PFSK-1 (cell line): ENCODE data around the gene UGT2A1.

Experiments used
- FOXP2 ChIP-seq: optimal IDR thresholded peaks from 2 replicates; pipeline ENCODE3; 2011; ENCODE audit warnings: borderline replicate concordance, control low read depth, inconsistent platforms; ENCODE audit not compliant: insufficient read depth; ENCODE audit errors: extremely low read length, extremely low read depth
- POLR2AphosphoS5 ChIP-seq: IDR thresholded peaks from 2 replicates; pipeline ENCODE4 v1.6.1; 2012; ENCODE audit warnings: low read depth, mild to moderate bottlenecking, control low read depth, low read length, moderate library complexity
- REST ChIP-seq, 2 experiments: IDR thresholded peaks; 2 replicates each; pipeline versions ENCODE4 v1.6.1 to v1.8.0; 2011 to 2012; ENCODE audit warnings: low read depth in 2 of 2, low read length in 2 of 2, control low read depth in 1 of 2, inconsistent platforms in 1 of 2, mild to moderate bottlenecking in 1 of 2, moderate library complexity in 1 of 2; ENCODE audit not compliant: insufficient read depth in 1 of 2
- SIN3A ChIP-seq: IDR thresholded peaks from 2 replicates; pipeline ENCODE4 v1.6.1; 2012; ENCODE audit warnings: mild to moderate bottlenecking, low read length, moderate library complexity, borderline replicate concordance; ENCODE audit not compliant: insufficient read depth
- TAF1 ChIP-seq: IDR thresholded peaks from 2 replicates; pipeline ENCODE4 v1.6.1; 2012; ENCODE audit warnings: low read length, control low read depth, borderline replicate concordance; ENCODE audit not compliant: insufficient read depth

UGT2A1 gene

GRCh38 chr4:69576251-69576877 lies 76.7 kb downstream of the UGT2A1 start:
- TF ChIP-seq FOXP2 (no peak), TAF1 (no peak), POLR2AphosphoS5 (no peak), SIN3A (no peak)

GRCh38 chr4:69568787-69569186 lies 84.3 kb downstream of the UGT2A1 start:
- TF ChIP-seq FOXP2 (no peak), TAF1 (no peak), SIN3A (no peak)

- TF ChIP-seq REST (IDR thresholded peaks at IDR 0.05; ENCODE audit: insufficient read depth in 1 of 2, low read depth in 2 of 2, low read length in 2 of 2) (no peak), POLR2AphosphoS5 (no peak), SIN3A (no peak), TAF1 (no peak), FOXP2 (no peak)
Observed at GRCh38 chr4:69563424-69563823, 89.6 kb downstream of the UGT2A1 start.

- TF ChIP-seq FOXP2 (no peak), REST (IDR thresholded peaks at IDR 0.05; ENCODE audit: insufficient read depth in 1 of 2, low read depth in 2 of 2, low read length in 2 of 2) (no peak), SIN3A (no peak), TAF1 (no peak), POLR2AphosphoS5 (no peak)
Observed at GRCh38 chr4:69549651-69550050, 103.4 kb downstream of the UGT2A1 start.

DNA sequence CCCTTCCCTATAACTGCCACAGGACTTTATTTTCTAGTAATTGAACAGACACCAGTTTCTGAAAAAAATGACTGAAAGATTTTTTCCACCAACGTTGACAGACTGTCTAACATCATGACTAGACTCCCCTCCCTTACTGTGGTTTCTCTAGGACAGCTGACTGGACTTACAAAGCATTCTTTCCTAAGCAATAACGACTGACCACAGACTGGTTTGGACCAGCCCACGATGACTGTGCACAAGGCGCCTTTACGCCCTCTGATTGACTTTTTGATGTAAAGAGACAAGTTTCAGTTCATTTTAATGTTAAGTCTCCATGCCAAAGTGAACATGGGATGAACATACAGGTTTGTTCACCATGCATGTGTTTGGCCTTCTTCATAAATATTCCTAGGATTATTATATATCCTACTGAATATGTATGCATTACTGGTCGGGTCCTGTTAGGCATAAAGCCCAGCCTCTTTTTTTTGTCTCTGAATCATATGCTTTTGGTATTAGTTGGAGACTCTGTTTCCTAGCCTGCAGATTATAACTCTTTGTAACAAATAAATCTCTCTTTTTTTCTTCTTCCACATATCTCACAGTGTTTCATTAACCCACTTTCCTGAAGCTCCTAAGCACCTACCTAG lies 106.8 kb downstream of the UGT2A1 start:
- TF ChIP-seq POLR2AphosphoS5 = no peak
- no peak for TF ChIP-seq REST (IDR thresholded peaks at IDR 0.05; ENCODE audit: insufficient read depth in 1 of 2, low read depth in 2 of 2, low read length in 2 of 2)
- no peak for TF ChIP-seq FOXP2
- TF ChIP-seq SIN3A = no peak
- TF ChIP-seq TAF1 = no peak
